ENCODE data around the gene SMIM17.
A peak's percentile ranks its signal among the peaks of the same experiment; 100 is the strongest.

- TF ChIP-seq EZH2 (IDR thresholded peaks at IDR 0.05) (no peak), POLR2AphosphoS5 (IDR thresholded peaks at IDR 0.05; ENCODE audit: borderline replicate concordance, low read depth, low read length) (no peak; the same call in 1 of the 2 replicates), FOXP2 (optimal IDR thresholded peaks at IDR 0.05; ENCODE audit: control extremely low read depth, extremely low read length, insufficient read depth) (peak; percentile 14)
Observed at GRCh38 chr19:56637976-56638555, 4.9 kb upstream of the SMIM17 start.
